ENCODE data around the gene PRRX2. TPM values are rescaled to one million over a fixed set of nuclear protein-coding genes. Genes with fewer than 3 reads are reported as not detected.

The PRRX2 gene
- total and polyA plus RNA-seq, 2 donors (not counting 1 experiment from before 2014, with no cell fraction given) = not detected

DNA sequence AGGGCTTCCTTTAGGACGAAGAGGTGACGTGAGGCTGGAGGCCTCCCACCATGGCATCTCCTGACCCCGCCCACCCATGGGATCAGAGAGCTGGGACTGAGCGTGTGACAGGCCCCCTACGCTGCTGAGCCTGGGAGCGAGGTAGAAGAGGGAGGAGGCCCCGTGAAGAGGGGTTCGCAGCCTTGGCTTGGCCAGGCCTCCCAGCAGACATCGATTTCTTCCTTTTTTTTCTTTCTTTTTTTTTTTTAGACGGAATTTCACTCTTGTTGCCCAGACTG lies 47.9 kb downstream of the PRRX2 start:
- no peaks in the 10 kb centered on the region for H3K9me3 ChIP-seq (ENCODE audit: control extremely low read depth in 1 of 3, control insufficient read depth in 2 of 3, insufficient read depth in 1 of 3, low read length in 2 of 3)
- no peak overlapping the region for H3K9ac ChIP-seq (ENCODE audit: low read length)
- ChIA-PET CTCF (no interaction called here), POLR2A (no interaction called here)
- peaks cover 13 to 18% of the 10 kb centered on the region in 2 donors for H3K4me1 ChIP-seq (ENCODE audit: control insufficient read depth in 2 of 2, insufficient read depth in 2 of 2, low read length in 2 of 2)
- H2AFZ ChIP-seq (ENCODE audit: insufficient read depth, low read depth, low read length, poor library complexity, severe bottlenecking) = no peak overlapping the region
- H3K4me3 ChIP-seq (ENCODE audit: control extremely low read depth in 1 of 5, extremely low read depth in 1 of 5, insufficient read depth in 1 of 5, low read depth in 2 of 5, low read length in 4 of 5) = no peak overlapping the region
- WGBS (ENCODE audit: insufficient coverage) = 90% methylated on average over 6 of the region's 10 CpGs
- intact Hi-C loops (cut with micrococcal nuclease) = no loop called here
- no peak for TF ChIP-seq EZH2 (IDR thresholded peaks at IDR 0.05; ENCODE audit: borderline replicate concordance, insufficient read depth, low read depth, low read length, poor library complexity, severe bottlenecking)
- TF ChIP-seq, protein P1, sequence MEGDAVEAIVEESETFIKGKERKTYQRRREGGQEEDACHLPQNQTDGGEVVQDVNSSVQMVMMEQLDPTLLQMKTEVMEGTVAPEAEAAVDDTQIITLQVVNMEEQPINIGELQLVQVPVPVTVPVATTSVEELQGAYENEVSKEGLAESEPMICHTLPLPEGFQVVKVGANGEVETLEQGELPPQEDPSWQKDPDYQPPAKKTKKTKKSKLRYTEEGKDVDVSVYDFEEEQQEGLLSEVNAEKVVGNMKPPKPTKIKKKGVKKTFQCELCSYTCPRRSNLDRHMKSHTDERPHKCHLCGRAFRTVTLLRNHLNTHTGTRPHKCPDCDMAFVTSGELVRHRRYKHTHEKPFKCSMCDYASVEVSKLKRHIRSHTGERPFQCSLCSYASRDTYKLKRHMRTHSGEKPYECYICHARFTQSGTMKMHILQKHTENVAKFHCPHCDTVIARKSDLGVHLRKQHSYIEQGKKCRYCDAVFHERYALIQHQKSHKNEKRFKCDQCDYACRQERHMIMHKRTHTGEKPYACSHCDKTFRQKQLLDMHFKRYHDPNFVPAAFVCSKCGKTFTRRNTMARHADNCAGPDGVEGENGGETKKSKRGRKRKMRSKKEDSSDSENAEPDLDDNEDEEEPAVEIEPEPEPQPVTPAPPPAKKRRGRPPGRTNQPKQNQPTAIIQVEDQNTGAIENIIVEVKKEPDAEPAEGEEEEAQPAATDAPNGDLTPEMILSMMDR (IDR thresholded peaks at IDR 0.05) = no peak
- Mint-ChIP-seq H3K9me3 (ENCODE audit: insufficient read depth) (no peaks in the 10 kb centered on the region), H3K27me3 (peaks cover 43% of the 10 kb centered on the region), H3K4me3 (no peak overlapping the region), H3K27ac (no peak overlapping the region), H3K4me1 (peaks cover 7% of the 10 kb centered on the region)
- DNase-seq = no peak
- ATAC-seq (ENCODE audit: low read depth) = no peak
- no peaks in the 10 kb centered on the region for H4K20me1 ChIP-seq (ENCODE audit: control insufficient read depth, insufficient read depth, low read length, poor library complexity, severe bottlenecking)
- H3K27ac ChIP-seq (ENCODE audit: low read length in 2 of 2) = no peak overlapping the region
- no peak overlapping the region for H3K4me2 ChIP-seq (replicated peaks; ENCODE audit: low read depth, low read length, poor library complexity, severe bottlenecking)
- no peaks in the 10 kb centered on the region for H3K79me2 ChIP-seq (ENCODE audit: control insufficient read depth, insufficient read depth, low read length)
- peaks cover 0 to 32% (median 4%) of the 10 kb centered on the region in 4 experiments for H3K27me3 ChIP-seq (replicated peaks in 1 of 4; ENCODE audit: control extremely low read depth in 1 of 4, control insufficient read depth in 3 of 4, insufficient read depth in 4 of 4, low read length in 3 of 4)
- no peaks in the 10 kb centered on the region for H3K36me3 ChIP-seq (replicated peaks in 1 of 2; ENCODE audit: control extremely low read depth in 1 of 2, control insufficient read depth in 1 of 2, extremely low read depth in 1 of 2, insufficient read depth in 2 of 2, low read length in 1 of 2)

DNA sequence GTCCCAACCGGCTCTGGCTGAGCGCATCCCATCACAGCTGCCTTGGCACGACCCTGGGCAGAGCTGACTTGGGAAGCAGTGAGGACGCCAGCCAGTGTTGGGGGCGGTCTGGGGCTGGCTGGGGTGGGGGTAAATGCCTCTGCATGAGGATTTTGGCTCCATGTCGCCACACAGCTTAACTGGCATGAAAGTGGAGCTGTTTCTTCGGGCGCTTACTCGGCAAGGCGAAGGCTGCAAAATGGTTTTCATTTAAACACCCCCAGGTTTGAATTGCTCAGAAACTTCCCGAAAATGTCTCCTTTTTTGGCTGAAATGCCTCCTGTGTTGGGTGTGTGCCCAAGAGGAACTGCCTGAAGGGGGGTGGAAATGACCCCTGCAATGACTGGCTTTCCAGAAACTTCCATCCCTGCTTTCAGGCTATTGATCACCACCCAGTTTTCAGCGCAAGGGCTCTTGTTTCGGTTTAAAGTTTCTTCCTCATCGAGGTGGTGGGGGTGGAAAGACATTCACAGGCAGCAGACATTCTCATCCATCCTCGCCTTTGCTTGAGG lies 49.1 kb downstream of the PRRX2 start:
- Mint-ChIP-seq H3K27ac (no peak overlapping the region), H3K4me3 (no peak overlapping the region), H3K9me3 (ENCODE audit: insufficient read depth) (no peaks in the 10 kb centered on the region), H3K4me1 (peaks cover 7% of the 10 kb centered on the region), H3K27me3 (peaks cover 47% of the 10 kb centered on the region)
- no peak overlapping the region for H3K4me2 ChIP-seq (replicated peaks; ENCODE audit: low read depth, low read length, poor library complexity, severe bottlenecking)
- intact Hi-C loops (cut with micrococcal nuclease) = no loop called here
- no peaks in the 10 kb centered on the region for H3K9me3 ChIP-seq (ENCODE audit: control extremely low read depth in 1 of 3, control insufficient read depth in 2 of 3, insufficient read depth in 1 of 3, low read length in 2 of 3)
- no peak for DNase-seq
- ChIA-PET POLR2A (no interaction called here), CTCF (no interaction called here)
- H4K20me1 ChIP-seq (ENCODE audit: control insufficient read depth, insufficient read depth, low read length, poor library complexity, severe bottlenecking) = no peaks in the 10 kb centered on the region
- no peak for ATAC-seq (ENCODE audit: low read depth)
- WGBS (ENCODE audit: insufficient coverage) = 84% methylated on average over 13 of the region's 15 CpGs
- H3K27ac ChIP-seq (ENCODE audit: low read length in 2 of 2) = no peak overlapping the region
- peaks cover 0 to 31% (median 4%) of the 10 kb centered on the region in 4 experiments for H3K27me3 ChIP-seq (replicated peaks in 1 of 4; ENCODE audit: control extremely low read depth in 1 of 4, control insufficient read depth in 3 of 4, insufficient read depth in 4 of 4, low read length in 3 of 4)
- no peaks in the 10 kb centered on the region for H3K79me2 ChIP-seq (ENCODE audit: control insufficient read depth, insufficient read depth, low read length)
- no peak overlapping the region for H3K9ac ChIP-seq (ENCODE audit: low read length)
- TF ChIP-seq, protein P1 (IDR thresholded peaks at IDR 0.05) = no peak
- no peak for TF ChIP-seq EZH2 (IDR thresholded peaks at IDR 0.05; ENCODE audit: borderline replicate concordance, insufficient read depth, low read depth, low read length, poor library complexity, severe bottlenecking)
- peaks cover 13 to 18% of the 10 kb centered on the region in 2 donors for H3K4me1 ChIP-seq (ENCODE audit: control insufficient read depth in 2 of 2, insufficient read depth in 2 of 2, low read length in 2 of 2)
- no peak overlapping the region for H3K4me3 ChIP-seq (ENCODE audit: control extremely low read depth in 1 of 5, extremely low read depth in 1 of 5, insufficient read depth in 1 of 5, low read depth in 2 of 5, low read length in 4 of 5)
- no peak overlapping the region for H2AFZ ChIP-seq (ENCODE audit: insufficient read depth, low read depth, low read length, poor library complexity, severe bottlenecking)
- no peaks in the 10 kb centered on the region for H3K36me3 ChIP-seq (replicated peaks in 1 of 2; ENCODE audit: control extremely low read depth in 1 of 2, control insufficient read depth in 1 of 2, extremely low read depth in 1 of 2, insufficient read depth in 2 of 2, low read length in 1 of 2)
